ENCODE measurements around the gene FXYD7.

The FXYD7 gene

DNA sequence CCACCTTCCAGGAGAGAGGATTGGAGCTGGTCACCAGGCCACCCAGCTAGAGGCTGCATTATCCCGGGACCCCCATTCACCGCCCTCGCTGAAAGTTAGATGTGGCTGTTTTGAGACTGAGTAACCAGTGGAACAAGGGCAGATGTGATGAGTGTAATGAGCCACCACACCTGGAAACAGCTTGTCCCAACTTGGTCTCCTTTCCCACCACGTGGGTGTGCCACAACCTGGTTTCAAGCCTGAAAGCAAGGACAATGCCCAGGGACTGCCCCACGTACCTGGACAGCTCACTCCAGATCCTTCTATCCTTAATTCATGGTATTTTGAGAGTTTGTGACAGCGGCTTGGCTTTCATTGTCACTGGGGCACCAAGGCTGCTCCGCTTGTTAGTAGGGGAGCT is 15.2 kb upstream of the FXYD7 start:
- TF ChIP-seq ZFX (IDR thresholded peaks at IDR 0.05; ENCODE audit: borderline replicate concordance), result no peak
- TF ChIP-seq, protein P1, sequence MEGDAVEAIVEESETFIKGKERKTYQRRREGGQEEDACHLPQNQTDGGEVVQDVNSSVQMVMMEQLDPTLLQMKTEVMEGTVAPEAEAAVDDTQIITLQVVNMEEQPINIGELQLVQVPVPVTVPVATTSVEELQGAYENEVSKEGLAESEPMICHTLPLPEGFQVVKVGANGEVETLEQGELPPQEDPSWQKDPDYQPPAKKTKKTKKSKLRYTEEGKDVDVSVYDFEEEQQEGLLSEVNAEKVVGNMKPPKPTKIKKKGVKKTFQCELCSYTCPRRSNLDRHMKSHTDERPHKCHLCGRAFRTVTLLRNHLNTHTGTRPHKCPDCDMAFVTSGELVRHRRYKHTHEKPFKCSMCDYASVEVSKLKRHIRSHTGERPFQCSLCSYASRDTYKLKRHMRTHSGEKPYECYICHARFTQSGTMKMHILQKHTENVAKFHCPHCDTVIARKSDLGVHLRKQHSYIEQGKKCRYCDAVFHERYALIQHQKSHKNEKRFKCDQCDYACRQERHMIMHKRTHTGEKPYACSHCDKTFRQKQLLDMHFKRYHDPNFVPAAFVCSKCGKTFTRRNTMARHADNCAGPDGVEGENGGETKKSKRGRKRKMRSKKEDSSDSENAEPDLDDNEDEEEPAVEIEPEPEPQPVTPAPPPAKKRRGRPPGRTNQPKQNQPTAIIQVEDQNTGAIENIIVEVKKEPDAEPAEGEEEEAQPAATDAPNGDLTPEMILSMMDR (IDR thresholded peaks at IDR 0.05), result no peak
- H3K27ac ChIP-seq, result no peak overlapping the region

DNA sequence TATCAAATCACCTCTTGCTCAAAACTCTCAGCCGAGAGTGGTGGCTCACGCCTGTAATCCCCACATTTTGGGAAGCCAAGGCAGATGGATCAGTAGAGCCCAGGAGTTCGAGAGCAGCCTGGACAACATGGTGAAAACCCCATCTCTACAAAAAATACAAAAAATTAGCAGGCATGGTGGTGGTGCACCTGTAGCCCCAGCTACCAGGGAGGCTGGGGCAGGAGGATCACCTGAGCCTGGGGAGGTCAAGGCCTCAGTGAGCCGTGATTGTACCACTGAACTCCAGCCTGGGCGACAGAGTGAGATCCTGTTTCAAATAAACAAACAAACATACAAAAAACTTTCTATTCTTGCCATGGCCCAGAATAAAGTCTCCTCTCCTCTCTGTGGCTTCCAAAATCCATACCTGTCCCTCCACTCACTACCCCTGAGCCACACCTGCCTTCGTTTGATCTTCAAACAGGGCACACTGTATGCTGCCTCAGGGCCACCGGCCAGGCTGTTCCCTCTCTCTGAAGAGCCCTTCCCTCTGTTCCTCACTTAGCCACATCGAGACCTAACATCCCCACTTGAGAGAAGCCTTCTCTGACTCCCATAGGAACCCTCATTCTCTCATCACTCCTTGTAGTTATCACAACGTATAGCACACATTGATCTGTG is 14.5 kb upstream of the FXYD7 start:
- no peak for TF ChIP-seq ZFX (IDR thresholded peaks at IDR 0.05; ENCODE audit: borderline replicate concordance)
- TF ChIP-seq, protein P1 (IDR thresholded peaks at IDR 0.05), result no peak
- no peak overlapping the region for H3K27ac ChIP-seq

DNA sequence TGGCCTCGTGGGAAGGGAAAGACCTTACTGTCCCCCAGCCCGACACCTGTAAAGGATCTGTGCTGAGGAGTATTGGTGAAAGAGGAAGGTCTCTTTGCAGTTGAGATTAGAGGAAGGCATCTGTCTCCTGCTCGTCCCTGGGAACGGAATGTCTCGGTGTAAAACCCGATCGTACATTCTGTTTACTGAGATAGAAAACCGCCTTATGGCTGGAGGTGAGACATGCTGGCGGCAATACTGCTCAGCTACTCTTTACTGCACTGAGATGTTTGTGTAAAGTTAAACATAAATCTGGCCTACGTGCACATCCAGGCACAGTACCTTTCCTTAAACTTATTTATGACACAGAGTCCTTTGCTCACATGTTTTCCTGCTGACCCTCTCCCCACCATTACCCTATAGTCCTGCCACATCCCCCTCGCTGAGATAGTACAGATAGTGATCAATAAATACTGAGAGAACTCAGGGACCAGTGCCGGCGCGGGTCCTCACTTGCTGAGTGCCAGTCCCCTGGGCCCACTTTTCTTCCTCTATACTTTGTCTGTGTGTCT is 13.3 kb upstream of the FXYD7 start:
- peak overlapping the region; percentile 40; the same call in 1 of the 2 replicates for H3K27ac ChIP-seq

DNA sequence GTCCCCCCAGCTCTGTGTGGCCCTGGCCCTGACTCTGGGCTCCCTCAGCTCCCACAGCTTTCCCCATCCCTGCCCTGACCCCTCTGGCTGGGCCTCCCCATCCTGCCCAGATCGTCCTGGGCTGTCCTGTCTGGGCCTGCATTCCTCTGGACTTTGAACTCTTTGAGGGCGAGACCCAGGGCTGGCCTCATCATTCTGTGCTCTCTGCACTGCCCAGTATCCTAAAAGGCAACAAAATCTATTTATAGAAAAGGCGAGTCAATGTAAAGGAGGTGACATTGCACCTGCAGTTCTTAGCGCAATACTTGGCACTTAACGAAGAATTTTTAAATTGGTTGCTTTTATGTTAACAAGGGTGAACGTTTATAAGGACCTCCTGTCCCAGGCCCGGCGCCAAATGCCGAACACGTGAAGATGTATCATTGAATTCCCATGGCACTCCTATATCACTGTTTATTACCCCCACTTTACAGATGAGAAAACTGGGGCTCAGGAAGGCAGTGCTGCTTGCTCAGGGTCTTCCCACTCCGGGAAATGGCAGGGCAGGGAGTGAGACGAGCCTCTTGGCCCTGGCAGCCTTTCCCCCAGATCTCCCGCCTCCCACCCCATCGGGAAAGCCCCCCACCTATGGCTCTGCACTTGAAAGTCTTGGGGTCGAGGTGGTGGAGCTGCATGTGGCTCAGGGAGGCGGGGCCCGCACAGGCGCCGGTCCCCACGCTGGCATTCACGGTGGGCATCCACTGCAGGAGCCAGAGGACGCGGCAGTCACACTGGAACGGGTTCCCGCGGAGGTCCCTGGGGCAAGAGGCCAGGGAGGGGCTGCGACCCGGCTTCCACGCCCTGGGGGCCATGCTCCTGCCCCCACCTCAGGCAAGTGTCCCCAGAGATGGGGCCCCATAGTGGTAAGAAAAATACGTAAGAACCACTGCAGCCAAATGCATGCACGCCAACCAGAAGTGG is 12.0 kb upstream of the FXYD7 start:
- no peak overlapping the region for H3K27ac ChIP-seq
- TF ChIP-seq, protein P1 (IDR thresholded peaks at IDR 0.05), result no peak
- no peak for TF ChIP-seq ZFX (IDR thresholded peaks at IDR 0.05; ENCODE audit: borderline replicate concordance)

DNA sequence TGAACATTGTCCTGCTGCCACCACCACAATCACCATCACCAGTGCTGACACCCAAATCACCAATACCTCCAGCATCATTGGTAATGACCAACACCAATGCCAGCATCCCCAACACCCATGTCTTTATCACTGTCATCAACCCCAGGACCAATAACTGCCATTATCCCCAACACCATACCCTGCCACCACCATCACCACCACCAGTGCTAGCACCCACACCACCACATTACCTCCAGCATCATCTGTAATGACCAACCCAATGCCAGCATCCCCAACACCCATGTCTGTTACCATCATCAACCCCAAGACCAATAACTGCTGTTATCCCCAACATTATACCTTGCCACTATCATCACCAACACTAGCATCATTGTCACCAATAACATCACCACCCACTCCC is 10.8 kb upstream of the FXYD7 start:
- no peak overlapping the region for H3K27ac ChIP-seq
- TF ChIP-seq ZFX (IDR thresholded peaks at IDR 0.05; ENCODE audit: borderline replicate concordance), result no peak
- TF ChIP-seq, protein P1 (IDR thresholded peaks at IDR 0.05), result no peak

DNA sequence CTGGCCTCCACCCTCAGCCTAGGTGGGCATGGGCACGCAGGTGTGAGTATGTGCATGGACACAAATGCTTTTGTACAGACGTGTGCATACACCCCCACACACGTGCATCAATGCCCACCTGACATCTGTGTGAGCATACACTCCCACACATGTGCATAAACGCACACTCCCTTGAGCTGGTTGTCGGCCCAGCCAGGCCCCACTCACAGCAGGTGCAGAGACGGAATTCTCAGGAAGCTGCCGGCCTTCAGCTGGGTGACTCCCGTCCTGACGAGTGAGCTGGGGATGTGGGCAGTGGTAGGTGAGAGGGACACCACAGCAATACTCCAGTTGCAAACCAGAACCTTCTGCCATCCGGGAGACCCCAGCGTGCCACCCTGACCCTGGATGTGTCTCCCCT is 9.2 kb upstream of the FXYD7 start:
- no peak overlapping the region for H3K27ac ChIP-seq
- no peak for TF ChIP-seq ZFX (IDR thresholded peaks at IDR 0.05; ENCODE audit: borderline replicate concordance)
- TF ChIP-seq, protein P1 (IDR thresholded peaks at IDR 0.05), result no peak

DNA sequence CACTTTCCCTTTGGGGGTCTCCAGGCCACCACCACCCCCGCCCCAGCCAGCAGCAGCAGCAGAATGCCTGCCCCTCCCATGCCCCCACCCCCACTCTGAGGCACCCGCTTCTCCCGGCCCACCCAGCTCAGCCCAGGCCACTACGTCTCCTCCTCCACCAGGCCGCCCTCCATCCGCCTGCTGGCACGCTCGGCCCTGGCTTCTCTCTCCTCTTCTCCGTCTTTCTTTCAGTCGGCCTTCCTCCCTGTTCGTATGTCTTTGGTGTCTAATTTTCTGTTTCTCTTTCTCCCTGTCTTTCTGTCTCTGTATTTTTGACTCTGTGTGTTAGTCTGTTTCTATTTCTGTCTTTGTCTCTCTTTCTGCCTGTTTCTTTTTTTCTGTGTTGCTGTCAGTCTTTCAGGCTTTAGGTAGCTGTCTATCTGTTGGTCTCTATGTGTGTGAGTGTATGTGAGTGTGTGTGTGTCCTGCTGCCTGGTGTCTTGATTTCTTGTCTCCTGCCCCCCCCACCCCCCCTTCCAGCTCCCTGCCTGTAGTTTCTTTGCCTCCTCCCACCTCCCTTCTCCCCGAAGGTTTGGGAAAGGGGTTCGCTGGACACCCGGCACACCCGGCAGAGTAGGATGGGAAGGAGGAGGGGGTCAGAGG is 8.3 kb upstream of the FXYD7 start, which contains the start of gene LGI4:
LGI4 (minus strand) TSS at position 459 of the 642 bp plus-strand sequence; CDS start at position 80, 379 bp downstream.
- TF ChIP-seq, protein P1 (IDR thresholded peaks at IDR 0.05), result no peak
- no peak for TF ChIP-seq ZFX (IDR thresholded peaks at IDR 0.05; ENCODE audit: borderline replicate concordance)
- H3K27ac ChIP-seq, result no peak within 1 kb of the TSS

Measured in 22Rv1 (cell line).